ENCODE data around the gene FAM114A1.

FAM114A1 gene

GRCh38 chr4:38904682-38905081, 37.1 kb downstream of the FAM114A1 start:
- Histone ChIP-seq H3K18ac (ENCODE audit: low read length) (no peak overlapping the region), H3K4me1 (ENCODE audit: control insufficient read depth, low read depth, low read length) (no peaks in the 10 kb centered on the region), H3K79me2 (ENCODE audit: control insufficient read depth, insufficient read depth, low read length) (no peaks in the 10 kb centered on the region), H2AK5ac (ENCODE audit: low read length) (no peak overlapping the region), H3K27ac (ENCODE audit: low read depth, low read length) (no peak overlapping the region), H4K8ac (ENCODE audit: low read depth, low read length) (no peak overlapping the region), H3K9ac (ENCODE audit: low read length) (no peak overlapping the region), H3K4ac (ENCODE audit: low read depth, low read length) (no peak overlapping the region), H3K56ac (ENCODE audit: low read length) (no peak overlapping the region), H3K4me3 (ENCODE audit: low read length) (no peak overlapping the region), H3K79me1 (ENCODE audit: low read length) (no peaks in the 10 kb centered on the region), H2BK15ac (replicated peaks; ENCODE audit: low read depth) (no peak overlapping the region), H3K36me3 (ENCODE audit: control insufficient read depth, insufficient read depth, low read length) (peaks cover 1% of the 10 kb centered on the region), H3K27me3 (ENCODE audit: insufficient read depth, low read length, poor library complexity) (no peaks in the 10 kb centered on the region), H2BK120ac (ENCODE audit: low read depth, low read length) (no peak overlapping the region), H3K23ac (ENCODE audit: low read length) (no peak overlapping the region), H2BK5ac (ENCODE audit: low read length) (no peak overlapping the region), H4K5ac (ENCODE audit: low read length) (no peak overlapping the region), H3K4me2 (ENCODE audit: low read length) (no peak overlapping the region)
- DNase-seq: no peak
- WGBS (ENCODE audit: extremely low coverage, insufficient coverage, low lambda C conversion rate): no CpG with 5 or more reads among the region's 3 CpGs

GRCh38 chr4:38905652-38906385, 38.2 kb downstream of the FAM114A1 start:
- Histone ChIP-seq H3K4me3 (ENCODE audit: low read length) (no peak overlapping the region), H4K5ac (ENCODE audit: low read length) (no peak overlapping the region), H3K4me1 (ENCODE audit: control insufficient read depth, low read depth, low read length) (no peaks in the 10 kb centered on the region), H3K27ac (ENCODE audit: low read depth, low read length) (no peak overlapping the region), H2BK120ac (ENCODE audit: low read depth, low read length) (no peak overlapping the region), H3K4ac (ENCODE audit: low read depth, low read length) (no peak overlapping the region), H2AK5ac (ENCODE audit: low read length) (no peak overlapping the region), H3K36me3 (ENCODE audit: control insufficient read depth, insufficient read depth, low read length) (peaks cover 1% of the 10 kb centered on the region), H3K23ac (ENCODE audit: low read length) (no peak overlapping the region), H3K56ac (ENCODE audit: low read length) (no peak overlapping the region), H3K9ac (ENCODE audit: low read length) (no peak overlapping the region), H3K18ac (ENCODE audit: low read length) (no peak overlapping the region), H4K8ac (ENCODE audit: low read depth, low read length) (no peak overlapping the region), H3K4me2 (ENCODE audit: low read length) (no peak overlapping the region), H3K79me1 (ENCODE audit: low read length) (no peaks in the 10 kb centered on the region), H2BK15ac (replicated peaks; ENCODE audit: low read depth) (no peak overlapping the region), H3K79me2 (ENCODE audit: control insufficient read depth, insufficient read depth, low read length) (no peaks in the 10 kb centered on the region), H2BK5ac (ENCODE audit: low read length) (no peak overlapping the region), H3K27me3 (ENCODE audit: insufficient read depth, low read length, poor library complexity) (no peaks in the 10 kb centered on the region)
- no CpG with 5 or more reads among the region's 10 CpGs for WGBS (ENCODE audit: extremely low coverage, insufficient coverage, low lambda C conversion rate)
- no peak for DNase-seq

DNA sequence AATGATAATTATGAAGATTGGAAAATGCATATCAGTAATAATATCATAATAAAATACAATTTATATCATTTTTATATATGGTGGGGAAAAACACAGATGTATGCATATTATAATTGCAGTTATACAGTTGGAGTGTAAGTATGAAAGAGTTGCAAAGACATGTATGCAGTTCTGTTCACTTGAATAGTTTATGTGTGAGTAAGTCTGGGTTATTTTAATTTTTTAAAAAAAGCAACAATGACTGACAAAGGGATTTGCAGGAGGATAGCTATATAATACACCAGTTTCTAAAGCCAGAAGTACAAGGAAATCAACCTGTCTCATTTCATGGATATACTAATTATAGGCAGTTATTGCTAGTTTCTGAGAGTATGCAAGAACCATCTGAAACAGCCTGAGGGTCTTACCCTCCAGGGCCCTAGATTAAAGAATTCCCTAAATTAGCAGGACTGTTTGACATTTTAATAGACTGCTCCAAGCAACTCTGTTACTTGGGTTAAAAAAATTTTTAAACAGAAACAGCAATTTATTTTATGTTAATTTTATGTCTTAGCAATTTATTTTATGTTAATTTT, 40.2 kb downstream of the FAM114A1 start:
- H3K4ac ChIP-seq (ENCODE audit: low read depth, low read length): no peak overlapping the region
- no peak overlapping the region for H2BK15ac ChIP-seq (replicated peaks; ENCODE audit: low read depth)
- H2BK5ac ChIP-seq (ENCODE audit: low read length): no peak overlapping the region
- H3K18ac ChIP-seq (ENCODE audit: low read length): no peak overlapping the region
- H3K4me1 ChIP-seq (ENCODE audit: control insufficient read depth, low read depth, low read length): no peaks in the 10 kb centered on the region
- no peaks in the 10 kb centered on the region for H3K79me1 ChIP-seq (ENCODE audit: low read length)
- H3K36me3 ChIP-seq (ENCODE audit: control insufficient read depth, insufficient read depth, low read length): peaks cover 1% of the 10 kb centered on the region
- H2AK5ac ChIP-seq (ENCODE audit: low read length): no peak overlapping the region
- H3K56ac ChIP-seq (ENCODE audit: low read length): no peak overlapping the region
- no peaks in the 10 kb centered on the region for H3K27me3 ChIP-seq (ENCODE audit: insufficient read depth, low read length, poor library complexity)
- no peak overlapping the region for H3K9ac ChIP-seq (ENCODE audit: low read length)
- no peak overlapping the region for H3K27ac ChIP-seq (ENCODE audit: low read depth, low read length)
- H4K5ac ChIP-seq (ENCODE audit: low read length): no peak overlapping the region
- H3K23ac ChIP-seq (ENCODE audit: low read length): no peak overlapping the region
- H3K79me2 ChIP-seq (ENCODE audit: control insufficient read depth, insufficient read depth, low read length): no peaks in the 10 kb centered on the region
- no peak overlapping the region for H3K4me2 ChIP-seq (ENCODE audit: low read length)
- no peak for DNase-seq
- H2BK120ac ChIP-seq (ENCODE audit: low read depth, low read length): no peak overlapping the region
- no peak overlapping the region for H3K4me3 ChIP-seq (ENCODE audit: low read length)
- H4K8ac ChIP-seq (ENCODE audit: low read depth, low read length): no peak overlapping the region

DNA sequence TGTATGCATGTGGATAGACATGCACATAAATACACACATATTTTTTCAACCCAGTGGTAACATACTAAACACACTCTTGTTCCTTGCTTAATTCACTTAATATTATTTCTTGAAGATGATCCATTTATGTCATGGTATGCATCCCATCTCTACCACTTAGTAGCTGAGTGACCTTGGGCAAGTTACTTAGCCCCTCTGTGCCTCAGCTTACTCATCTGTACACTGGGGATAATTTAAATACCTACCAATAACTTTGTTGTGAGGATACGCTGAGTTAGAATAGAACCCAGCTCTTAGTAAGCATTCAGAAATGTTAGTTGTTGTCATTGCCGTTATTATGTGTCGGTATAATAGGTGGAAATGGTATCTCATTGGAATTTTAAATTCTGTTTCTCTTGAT, 41.4 kb downstream of the FAM114A1 start:
- no peak overlapping the region for H3K9ac ChIP-seq (ENCODE audit: low read length)
- no peak overlapping the region for H3K4me3 ChIP-seq (ENCODE audit: low read length)
- no peak overlapping the region for H3K4me2 ChIP-seq (ENCODE audit: low read length)
- no peak overlapping the region for H4K5ac ChIP-seq (ENCODE audit: low read length)
- H3K27ac ChIP-seq (ENCODE audit: low read depth, low read length): no peak overlapping the region
- WGBS (ENCODE audit: extremely low coverage, insufficient coverage, low lambda C conversion rate): no CpG with 5 or more reads among the region's 3 CpGs
- H3K4me1 ChIP-seq (ENCODE audit: control insufficient read depth, low read depth, low read length): no peaks in the 10 kb centered on the region
- no peak overlapping the region for H3K23ac ChIP-seq (ENCODE audit: low read length)
- H2BK120ac ChIP-seq (ENCODE audit: low read depth, low read length): no peak overlapping the region
- no peaks in the 10 kb centered on the region for H3K79me1 ChIP-seq (ENCODE audit: low read length)
- no peak overlapping the region for H2BK15ac ChIP-seq (replicated peaks; ENCODE audit: low read depth)
- no peak overlapping the region for H3K18ac ChIP-seq (ENCODE audit: low read length)
- no peaks in the 10 kb centered on the region for H3K79me2 ChIP-seq (ENCODE audit: control insufficient read depth, insufficient read depth, low read length)
- DNase-seq: no peak
- H3K27me3 ChIP-seq (ENCODE audit: insufficient read depth, low read length, poor library complexity): no peaks in the 10 kb centered on the region
- H2AK5ac ChIP-seq (ENCODE audit: low read length): no peak overlapping the region
- peaks cover 1% of the 10 kb centered on the region for H3K36me3 ChIP-seq (ENCODE audit: control insufficient read depth, insufficient read depth, low read length)
- H3K4ac ChIP-seq (ENCODE audit: low read depth, low read length): no peak overlapping the region
- H3K56ac ChIP-seq (ENCODE audit: low read length): no peak overlapping the region
- H4K8ac ChIP-seq (ENCODE audit: low read depth, low read length): no peak overlapping the region
- no peak overlapping the region for H2BK5ac ChIP-seq (ENCODE audit: low read length)

GRCh38 chr4:38911257-38911656, 43.7 kb downstream of the FAM114A1 start:
- H4K8ac ChIP-seq (ENCODE audit: low read depth, low read length): no peak overlapping the region
- H3K56ac ChIP-seq (ENCODE audit: low read length): no peak overlapping the region
- DNase-seq: peak; percentile 67
- H3K18ac ChIP-seq (ENCODE audit: low read length): no peak overlapping the region
- no peak overlapping the region for H4K5ac ChIP-seq (ENCODE audit: low read length)
- H3K4me3 ChIP-seq (ENCODE audit: low read length): no peak overlapping the region
- H3K4ac ChIP-seq (ENCODE audit: low read depth, low read length): no peak overlapping the region
- H3K23ac ChIP-seq (ENCODE audit: low read length): no peak overlapping the region
- H3K4me1 ChIP-seq (ENCODE audit: control insufficient read depth, low read depth, low read length): no peaks in the 10 kb centered on the region
- WGBS (ENCODE audit: extremely low coverage, insufficient coverage, low lambda C conversion rate): no CpG with 5 or more reads among the region's 4 CpGs
- H3K9ac ChIP-seq (ENCODE audit: low read length): no peak overlapping the region
- peaks cover 1% of the 10 kb centered on the region for H3K36me3 ChIP-seq (ENCODE audit: control insufficient read depth, insufficient read depth, low read length)
- no peak overlapping the region for H2AK5ac ChIP-seq (ENCODE audit: low read length)
- no peaks in the 10 kb centered on the region for H3K27me3 ChIP-seq (ENCODE audit: insufficient read depth, low read length, poor library complexity)
- H2BK120ac ChIP-seq (ENCODE audit: low read depth, low read length): no peak overlapping the region
- H3K27ac ChIP-seq (ENCODE audit: low read depth, low read length): no peak overlapping the region
- H2BK15ac ChIP-seq (replicated peaks; ENCODE audit: low read depth): no peak overlapping the region
- H2BK5ac ChIP-seq (ENCODE audit: low read length): no peak overlapping the region
- no peaks in the 10 kb centered on the region for H3K79me1 ChIP-seq (ENCODE audit: low read length)
- H3K4me2 ChIP-seq (ENCODE audit: low read length): no peak overlapping the region
- no peaks in the 10 kb centered on the region for H3K79me2 ChIP-seq (ENCODE audit: control insufficient read depth, insufficient read depth, low read length)

DNA sequence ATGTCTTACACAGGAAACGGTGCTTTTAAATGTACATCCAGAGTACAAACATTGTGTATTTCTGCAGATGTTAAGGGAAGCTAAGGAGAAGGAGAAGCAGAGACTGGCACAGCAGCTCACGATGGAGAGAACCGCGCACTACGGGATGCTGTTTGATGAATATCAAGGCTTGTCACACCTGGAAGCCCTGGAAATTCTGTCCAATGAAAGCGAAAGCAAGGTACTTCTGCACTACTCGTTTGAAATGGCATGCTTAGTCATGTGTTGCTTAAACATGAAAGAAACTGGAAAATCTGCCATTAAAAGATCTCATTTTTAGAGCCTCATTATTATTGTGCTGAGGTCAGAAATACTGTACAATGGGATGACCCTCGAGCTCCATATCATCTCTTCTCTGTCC, 47.2 kb downstream of the FAM114A1 start:
- H2BK5ac ChIP-seq (ENCODE audit: low read length): no peak overlapping the region
- no peaks in the 10 kb centered on the region for H3K79me1 ChIP-seq (ENCODE audit: low read length)
- no peaks in the 10 kb centered on the region for H3K36me3 ChIP-seq (ENCODE audit: control insufficient read depth, insufficient read depth, low read length)
- no peak overlapping the region for H4K5ac ChIP-seq (ENCODE audit: low read length)
- H4K8ac ChIP-seq (ENCODE audit: low read depth, low read length): no peak overlapping the region
- no peak overlapping the region for H2BK120ac ChIP-seq (ENCODE audit: low read depth, low read length)
- DNase-seq: no peak
- H2BK15ac ChIP-seq (replicated peaks; ENCODE audit: low read depth): no peak overlapping the region
- no peak overlapping the region for H3K18ac ChIP-seq (ENCODE audit: low read length)
- H3K27ac ChIP-seq (ENCODE audit: low read depth, low read length): no peak overlapping the region
- H3K4me3 ChIP-seq (ENCODE audit: low read length): no peak overlapping the region
- H3K23ac ChIP-seq (ENCODE audit: low read length): no peak overlapping the region
- no peak overlapping the region for H3K56ac ChIP-seq (ENCODE audit: low read length)
- no peak overlapping the region for H3K4me2 ChIP-seq (ENCODE audit: low read length)
- H2AK5ac ChIP-seq (ENCODE audit: low read length): no peak overlapping the region
- no peak overlapping the region for H3K4ac ChIP-seq (ENCODE audit: low read depth, low read length)
- WGBS (ENCODE audit: extremely low coverage, insufficient coverage, low lambda C conversion rate): no CpG with 5 or more reads among the region's 8 CpGs
- no peaks in the 10 kb centered on the region for H3K79me2 ChIP-seq (ENCODE audit: control insufficient read depth, insufficient read depth, low read length)
- H3K27me3 ChIP-seq (ENCODE audit: insufficient read depth, low read length, poor library complexity): no peaks in the 10 kb centered on the region
- H3K9ac ChIP-seq (ENCODE audit: low read length): no peak overlapping the region
- H3K4me1 ChIP-seq (ENCODE audit: control insufficient read depth, low read depth, low read length): no peaks in the 10 kb centered on the region
